Neural crest cell (in vitro differentiated cells): ENCODE results near the gene MAZ. TPM values are rescaled to one million over a fixed set of nuclear protein-coding genes. Genes with fewer than 3 reads are reported as not detected.

Source experiments
- DNase-seq: peaks from one replicate; pipeline ENCODE4 v3.0.0; 2021; ENCODE audit warnings: low read depth, mixed read lengths, low spot score
- H3K27ac Mint-ChIP-seq: one replicate; pipeline ENCODE4 v1.8.0; 2021; ENCODE audit warnings: mild to moderate bottlenecking, mixed read lengths; ENCODE audit not compliant: unreplicated experiment
- H3K27me3 Mint-ChIP-seq: 2 replicates; pipeline ENCODE4 v1.8.0; 2021; ENCODE audit warnings: low read depth, mild to moderate bottlenecking, mixed read lengths
- H3K36me3 Mint-ChIP-seq: 2 replicates; pipeline ENCODE4 v1.8.0; 2021; ENCODE audit warnings: low read depth, mild to moderate bottlenecking, mixed read lengths
- H3K4me1 Mint-ChIP-seq: 2 replicates; pipeline ENCODE4 v1.8.0; 2021; ENCODE audit warnings: mixed read lengths
- H3K4me3 Mint-ChIP-seq: one replicate; pipeline ENCODE4 v1.8.0; 2021; ENCODE audit warnings: mild to moderate bottlenecking, mixed read lengths
- H3K9me3 Mint-ChIP-seq: 2 replicates; pipeline ENCODE4 v1.8.0; 2021; ENCODE audit warnings: mixed read lengths
- CTCF ChIP-seq: fragments of 200-600 bp; sonication (generic); conservative IDR thresholded peaks from 2 replicates; pipeline ENCODE4 v1.5.0; 2021; ENCODE audit warnings: antibody characterized with exemption, mild to moderate bottlenecking
- total RNA-seq: library from RNA; stranded (reverse); gene quantifications from 2 replicates; pipeline ENCODE4 v1.2.1, GENCODE V29; 2021

MAZ gene
- total RNA-seq, 1 donor from 2014 or later: 635 TPM

- H3K36me3 Mint-ChIP-seq: peaks cover 11% of the 10 kb centered on the region
- H3K27ac Mint-ChIP-seq: peak overlapping the region; percentile 97
- peaks cover 76% of the 10 kb centered on the region for H3K4me1 Mint-ChIP-seq
- no peak for TF ChIP-seq CTCF
- H3K27me3 Mint-ChIP-seq: peaks cover 21% of the 10 kb centered on the region
- H3K4me3 Mint-ChIP-seq: peak overlapping the region; percentile 96
- H3K9me3 Mint-ChIP-seq: no peaks in the 10 kb centered on the region
- DNase-seq: peak; percentile 81
These were observed 5.0 kb downstream of the MAZ start for GRCh38 chr16:29811170-29811895.

- H3K9me3 Mint-ChIP-seq: no peaks in the 10 kb centered on the region
- peaks cover 11% of the 10 kb centered on the region for H3K36me3 Mint-ChIP-seq
- peaks cover 81% of the 10 kb centered on the region for H3K4me1 Mint-ChIP-seq
- peaks cover 21% of the 10 kb centered on the region for H3K27me3 Mint-ChIP-seq
- peak within 1 kb of the TSS; percentile 97 for H3K27ac Mint-ChIP-seq
- TF ChIP-seq CTCF: no peak
- DNase-seq: peak; percentile 61
- H3K4me3 Mint-ChIP-seq: peak within 1 kb of the TSS; percentile 96
These were observed 5.8 kb downstream of the MAZ start, which contains the start of gene PRRT2 for GRCh38 chr16:29811896-29812665. Gene PRRT2, plus strand, starts transcription at chr16:29812193. Its CDS starts 862 bp downstream, at chr16:29813055.

- Mint-ChIP-seq H3K9me3 (no peaks in the 10 kb centered on the region), H3K36me3 (peaks cover 9% of the 10 kb centered on the region), H3K4me1 (peaks cover 80% of the 10 kb centered on the region), H3K27me3 (peaks cover 17% of the 10 kb centered on the region), H3K27ac (peak overlapping the region; percentile 83), H3K4me3 (peak overlapping the region; percentile 96)
- DNase-seq: no peak
- no peak for TF ChIP-seq CTCF
These were observed 6.7 kb downstream of the MAZ start for GRCh38 chr16:29812754-29813643.

GRCh38 chr16:29813644-29814562 lies 7.6 kb downstream of the MAZ start:
- H3K4me1 Mint-ChIP-seq: peaks cover 78% of the 10 kb centered on the region
- H3K27ac Mint-ChIP-seq: no peak overlapping the region
- DNase-seq: no peak
- no peaks in the 10 kb centered on the region for H3K9me3 Mint-ChIP-seq
- H3K27me3 Mint-ChIP-seq: peaks cover 14% of the 10 kb centered on the region
- TF ChIP-seq CTCF: no peak
- H3K36me3 Mint-ChIP-seq: peaks cover 9% of the 10 kb centered on the region
- peak overlapping the region; percentile 96 for H3K4me3 Mint-ChIP-seq
